ENCODE results near the gene ZBTB20.

The ZBTB20 gene

DNA sequence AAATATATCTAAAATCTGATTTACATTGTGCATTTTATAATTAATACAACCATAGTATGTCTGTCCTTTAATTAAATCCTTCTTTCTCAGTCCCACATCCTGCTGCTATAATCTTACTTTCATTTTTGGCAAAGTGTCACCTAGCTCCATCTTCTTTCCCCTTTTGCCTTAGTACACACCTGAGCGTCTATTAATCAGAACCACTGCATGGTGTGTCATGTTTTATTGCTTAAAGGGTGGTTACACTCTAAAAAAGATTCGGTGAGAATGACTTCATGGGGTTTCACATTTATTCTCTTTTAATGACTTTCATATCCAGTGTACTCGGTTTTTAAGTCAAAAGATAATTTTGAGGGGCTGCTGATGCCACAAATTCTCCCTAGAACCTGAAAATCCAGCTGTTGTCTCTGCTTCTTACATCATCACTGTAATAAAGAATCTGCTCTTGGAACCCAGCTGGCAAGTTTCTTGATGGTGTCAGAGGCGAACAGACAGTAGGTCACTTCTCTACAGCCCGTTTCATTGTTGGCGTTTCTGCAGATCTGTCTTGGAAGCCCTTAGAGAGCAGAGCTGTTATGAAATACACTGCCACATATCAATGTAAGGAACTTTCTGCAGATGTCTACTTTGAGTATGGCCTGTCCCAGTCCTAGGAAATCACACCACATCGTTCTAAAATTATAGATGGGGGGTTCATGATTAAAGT, 753.6 kb downstream of the ZBTB20 start:
- H3K4me2 ChIP-seq (ENCODE audit: low read depth, low read length): no peak overlapping the region
- no peaks in the 10 kb centered on the region for H3K4me1 ChIP-seq (ENCODE audit: low read length)

DNA sequence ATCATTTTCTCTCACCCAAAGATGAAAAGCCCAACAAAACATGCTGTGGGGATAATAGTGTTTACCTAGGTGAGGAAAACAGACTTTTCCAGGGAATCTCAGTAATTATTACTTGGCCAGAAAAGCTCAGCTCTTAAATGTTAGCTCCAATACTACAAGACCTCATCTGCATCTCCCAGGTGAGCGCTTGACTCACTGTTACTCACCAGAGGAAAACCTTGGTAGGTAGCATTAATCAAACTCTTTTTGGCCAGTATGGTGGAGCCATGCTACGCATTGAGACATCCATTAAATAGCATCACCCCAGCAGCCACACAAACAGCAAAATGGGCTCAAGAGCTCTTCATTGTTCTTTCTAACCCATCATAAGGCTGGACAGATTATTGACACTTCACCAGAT, 754.3 kb downstream of the ZBTB20 start:
- TF ChIP-seq, protein P1, sequence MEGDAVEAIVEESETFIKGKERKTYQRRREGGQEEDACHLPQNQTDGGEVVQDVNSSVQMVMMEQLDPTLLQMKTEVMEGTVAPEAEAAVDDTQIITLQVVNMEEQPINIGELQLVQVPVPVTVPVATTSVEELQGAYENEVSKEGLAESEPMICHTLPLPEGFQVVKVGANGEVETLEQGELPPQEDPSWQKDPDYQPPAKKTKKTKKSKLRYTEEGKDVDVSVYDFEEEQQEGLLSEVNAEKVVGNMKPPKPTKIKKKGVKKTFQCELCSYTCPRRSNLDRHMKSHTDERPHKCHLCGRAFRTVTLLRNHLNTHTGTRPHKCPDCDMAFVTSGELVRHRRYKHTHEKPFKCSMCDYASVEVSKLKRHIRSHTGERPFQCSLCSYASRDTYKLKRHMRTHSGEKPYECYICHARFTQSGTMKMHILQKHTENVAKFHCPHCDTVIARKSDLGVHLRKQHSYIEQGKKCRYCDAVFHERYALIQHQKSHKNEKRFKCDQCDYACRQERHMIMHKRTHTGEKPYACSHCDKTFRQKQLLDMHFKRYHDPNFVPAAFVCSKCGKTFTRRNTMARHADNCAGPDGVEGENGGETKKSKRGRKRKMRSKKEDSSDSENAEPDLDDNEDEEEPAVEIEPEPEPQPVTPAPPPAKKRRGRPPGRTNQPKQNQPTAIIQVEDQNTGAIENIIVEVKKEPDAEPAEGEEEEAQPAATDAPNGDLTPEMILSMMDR (IDR thresholded peaks at IDR 0.05; ENCODE audit: low read length): no peak
- TF ChIP-seq EZH2phosphoT487 (IDR thresholded peaks at IDR 0.05; ENCODE audit: low read length) (no peak), EZH2 (optimal IDR thresholded peaks at IDR 0.05; ENCODE audit: low read depth, low read length) (no peak)
- Histone ChIP-seq H3K9ac (ENCODE audit: low read length) (no peak overlapping the region), H3K4me1 (ENCODE audit: low read length) (no peaks in the 10 kb centered on the region), H4K20me1 (ENCODE audit: insufficient read depth, low read length) (no peaks in the 10 kb centered on the region), H3K9me2 (replicated peaks; ENCODE audit: insufficient read depth, low read length) (no peaks in the 10 kb centered on the region), H3K36me3 (replicated peaks; ENCODE audit: insufficient read depth, low read length) (no peaks in the 10 kb centered on the region), H3K9me3 (replicated peaks; ENCODE audit: insufficient read depth, low read length) (no peaks in the 10 kb centered on the region), H2AFZ (ENCODE audit: low read length) (no peak overlapping the region), H3K79me2 (ENCODE audit: low read length) (no peaks in the 10 kb centered on the region), H3K27me3 (replicated peaks; ENCODE audit: insufficient read depth, low read length) (no peaks in the 10 kb centered on the region), H3K4me3 (ENCODE audit: low read length) (no peak overlapping the region), H3K27ac (ENCODE audit: low read length) (no peak overlapping the region), H3F3A (ENCODE audit: insufficient read depth, low read length) (no peaks in the 10 kb centered on the region), H3K4me2 (ENCODE audit: low read depth, low read length) (no peak overlapping the region)
- DNase-seq: no peak

More for the DNA sequence above, 753.6 kb downstream of the ZBTB20 start:
- H2AFZ ChIP-seq (ENCODE audit: low read length): no peak overlapping the region
- H4K20me1 ChIP-seq (ENCODE audit: insufficient read depth, low read length): no peaks in the 10 kb centered on the region
- no peaks in the 10 kb centered on the region for H3F3A ChIP-seq (ENCODE audit: insufficient read depth, low read length)
- no peaks in the 10 kb centered on the region for H3K27me3 ChIP-seq (replicated peaks; ENCODE audit: insufficient read depth, low read length)
- no peaks in the 10 kb centered on the region for H3K79me2 ChIP-seq (ENCODE audit: low read length)
- no peaks in the 10 kb centered on the region for H3K9me2 ChIP-seq (replicated peaks; ENCODE audit: insufficient read depth, low read length)
- H3K4me3 ChIP-seq (ENCODE audit: low read length): no peak overlapping the region
- no peak for DNase-seq
- TF ChIP-seq, protein P1 (IDR thresholded peaks at IDR 0.05; ENCODE audit: low read length): no peak
- TF ChIP-seq EZH2 (optimal IDR thresholded peaks at IDR 0.05; ENCODE audit: low read depth, low read length) (no peak), EZH2phosphoT487 (IDR thresholded peaks at IDR 0.05; ENCODE audit: low read length) (no peak)
- no peak overlapping the region for H3K27ac ChIP-seq (ENCODE audit: low read length)
- H3K9me3 ChIP-seq (replicated peaks; ENCODE audit: insufficient read depth, low read length): no peaks in the 10 kb centered on the region
- no peaks in the 10 kb centered on the region for H3K36me3 ChIP-seq (replicated peaks; ENCODE audit: insufficient read depth, low read length)
- no peak overlapping the region for H3K9ac ChIP-seq (ENCODE audit: low read length)

DNA sequence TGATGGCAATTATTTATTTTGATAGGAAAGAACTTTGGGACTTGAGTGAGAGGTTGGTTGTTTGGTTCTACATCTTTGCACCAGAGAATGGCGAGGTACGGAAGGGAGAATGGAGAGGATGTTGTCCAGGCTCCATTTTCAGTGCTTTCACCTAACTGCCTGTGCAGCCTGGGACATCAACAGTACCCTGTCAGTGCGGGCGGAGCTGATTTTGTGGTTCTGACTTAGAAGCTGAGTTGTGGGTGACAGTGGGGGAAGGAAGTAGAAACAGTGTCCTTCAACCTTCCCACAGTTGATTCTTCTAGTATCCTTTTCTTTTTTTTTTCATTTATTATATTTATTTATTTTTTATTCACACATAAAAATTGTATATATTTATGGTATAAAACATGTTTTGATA, 757.9 kb downstream of the ZBTB20 start:
- H3K9ac ChIP-seq (ENCODE audit: low read length): no peak overlapping the region
- no peaks in the 10 kb centered on the region for H3K9me3 ChIP-seq (replicated peaks; ENCODE audit: insufficient read depth, low read length)
- TF ChIP-seq EZH2 (optimal IDR thresholded peaks at IDR 0.05; ENCODE audit: low read depth, low read length): no peak
- no peaks in the 10 kb centered on the region for H3K9me2 ChIP-seq (replicated peaks; ENCODE audit: insufficient read depth, low read length)
- no peak overlapping the region for H2AFZ ChIP-seq (ENCODE audit: low read length)
- no peaks in the 10 kb centered on the region for H4K20me1 ChIP-seq (ENCODE audit: insufficient read depth, low read length)
- H3F3A ChIP-seq (ENCODE audit: insufficient read depth, low read length): no peaks in the 10 kb centered on the region
- H3K4me2 ChIP-seq (ENCODE audit: low read depth, low read length): no peak overlapping the region
- H3K4me1 ChIP-seq (ENCODE audit: low read length): no peaks in the 10 kb centered on the region
- H3K27me3 ChIP-seq (replicated peaks; ENCODE audit: insufficient read depth, low read length): no peaks in the 10 kb centered on the region
- no peaks in the 10 kb centered on the region for H3K36me3 ChIP-seq (replicated peaks; ENCODE audit: insufficient read depth, low read length)
- no peak for DNase-seq
- H3K27ac ChIP-seq (ENCODE audit: low read length): no peak overlapping the region
- H3K4me3 ChIP-seq (ENCODE audit: low read length): no peak overlapping the region
- H3K79me2 ChIP-seq (ENCODE audit: low read length): no peaks in the 10 kb centered on the region

DNA sequence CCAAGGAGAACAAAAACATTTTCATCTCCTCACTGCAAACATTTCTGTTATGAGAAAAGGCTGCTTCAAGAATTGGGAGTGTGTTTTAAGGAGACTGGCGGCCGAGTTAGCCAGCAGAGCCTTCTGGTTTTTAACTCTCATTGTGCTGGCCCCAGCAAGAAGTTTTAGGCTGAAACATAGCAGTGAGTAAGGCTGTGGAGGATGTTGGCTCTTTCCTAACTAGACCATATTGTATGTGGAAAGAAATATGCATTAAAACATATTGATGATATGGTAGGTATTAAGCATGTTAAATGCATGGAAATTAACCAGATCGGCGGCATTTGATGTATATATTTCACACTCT, 762.6 kb downstream of the ZBTB20 start:
- H3K4me3 ChIP-seq (ENCODE audit: low read length): no peak overlapping the region
- no peaks in the 10 kb centered on the region for H3K9me2 ChIP-seq (replicated peaks; ENCODE audit: insufficient read depth, low read length)
- H3K9ac ChIP-seq (ENCODE audit: low read length): no peak overlapping the region
- H3K9me3 ChIP-seq (replicated peaks; ENCODE audit: insufficient read depth, low read length): no peaks in the 10 kb centered on the region
- no peaks in the 10 kb centered on the region for H3K79me2 ChIP-seq (ENCODE audit: low read length)
- TF ChIP-seq EZH2phosphoT487 (IDR thresholded peaks at IDR 0.05; ENCODE audit: low read length) (no peak), EZH2 (optimal IDR thresholded peaks at IDR 0.05; ENCODE audit: low read depth, low read length) (no peak)
- TF ChIP-seq, protein P1 (IDR thresholded peaks at IDR 0.05; ENCODE audit: low read length): no peak
- no peak overlapping the region for H2AFZ ChIP-seq (ENCODE audit: low read length)
- H3F3A ChIP-seq (ENCODE audit: insufficient read depth, low read length): no peaks in the 10 kb centered on the region
- H3K36me3 ChIP-seq (replicated peaks; ENCODE audit: insufficient read depth, low read length): no peaks in the 10 kb centered on the region
- no peaks in the 10 kb centered on the region for H3K27me3 ChIP-seq (replicated peaks; ENCODE audit: insufficient read depth, low read length)
- H4K20me1 ChIP-seq (ENCODE audit: insufficient read depth, low read length): no peaks in the 10 kb centered on the region
- no peak overlapping the region for H3K27ac ChIP-seq (ENCODE audit: low read length)
- no peak for DNase-seq
- H3K4me1 ChIP-seq (ENCODE audit: low read length): no peaks in the 10 kb centered on the region
- no peak overlapping the region; the same call in 1 of the 2 replicates for H3K4me2 ChIP-seq (ENCODE audit: low read depth, low read length)

All from MM.1S (cell line).